ENCODE data around the gene KCNK16. TPM values are rescaled to one million over a fixed set of nuclear protein-coding genes. Genes with fewer than 3 reads are reported as not detected.

The KCNK16 gene
- not detected for total RNA-seq

- no peaks in the 10 kb centered on the region for H3K27me3 ChIP-seq
- H3K27ac ChIP-seq, result no peak within 1 kb of the TSS
- no peak for TF ChIP-seq CTCF (IDR thresholded peaks at IDR 0.05)
Measured at GRCh38 chr6:39322306-39322850, at the start of gene KCNK16. Gene KCNK16, minus strand, starts transcription at chr6:39322702. Its CDS starts 162 bp downstream, at chr6:39322540.

DNA sequence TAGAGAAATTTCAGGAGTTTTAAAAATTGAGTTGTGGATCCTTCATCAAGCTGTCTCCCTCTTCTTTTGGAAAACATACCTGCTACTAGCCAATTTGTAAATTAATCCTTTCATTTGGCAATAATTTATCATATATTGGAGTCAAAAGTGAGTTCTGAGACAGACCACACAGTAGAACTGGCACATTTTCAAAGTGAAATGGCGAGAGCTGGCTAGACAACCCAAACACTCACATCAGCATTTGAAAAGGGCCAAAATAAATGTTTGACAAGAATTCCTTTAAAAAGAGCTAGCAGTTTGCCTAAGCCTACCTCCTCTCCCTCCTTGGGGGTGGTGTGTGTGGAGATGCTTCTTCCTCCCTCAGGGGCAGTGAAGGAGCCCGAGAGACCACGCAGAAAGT is 47.9 kb upstream of the KCNK16 start:
- Histone ChIP-seq H3K4me3 (no peak overlapping the region), H3K27ac (no peak overlapping the region), H3K9me3 (no peaks in the 10 kb centered on the region), H3K36me3 (no peaks in the 10 kb centered on the region), H3K27me3 (no peaks in the 10 kb centered on the region), H3K4me1 (no peaks in the 10 kb centered on the region)
- TF ChIP-seq CTCF (IDR thresholded peaks at IDR 0.05), result no peak
- no peak for DNase-seq (ENCODE audit: low spot score)

More at GRCh38 chr6:39322306-39322850, at the start of gene KCNK16:
- no peaks in the 10 kb centered on the region for H3K4me1 ChIP-seq
- no peaks in the 10 kb centered on the region for H3K36me3 ChIP-seq
- DNase-seq (ENCODE audit: low spot score), result no peak
- H3K9me3 ChIP-seq, result no peaks in the 10 kb centered on the region
- no peak within 1 kb of the TSS for H3K4me3 ChIP-seq

GRCh38 chr6:39369987-39370386 is 47.5 kb upstream of the KCNK16 start:
- Histone ChIP-seq H3K9me3 (no peaks in the 10 kb centered on the region), H3K4me3 (no peak overlapping the region)

DNA sequence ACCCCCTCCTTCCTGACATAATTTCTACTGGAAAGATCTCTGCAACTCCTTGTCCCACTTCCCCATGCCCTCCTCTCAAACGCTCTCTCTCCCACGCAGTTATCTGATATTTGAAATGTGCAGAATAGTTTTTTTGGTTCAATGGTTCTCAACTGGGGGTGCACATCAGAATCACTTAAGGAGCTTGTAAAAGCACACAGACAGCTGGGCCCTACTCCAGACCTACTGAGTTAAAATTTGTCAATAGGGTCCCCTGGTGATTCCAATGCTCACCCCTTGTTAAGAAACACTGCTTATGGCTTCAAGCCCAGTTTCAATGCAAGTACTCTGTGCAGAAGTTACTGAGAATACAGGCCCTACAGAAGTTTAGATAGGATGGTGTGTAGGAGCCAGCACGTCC is 45.2 kb upstream of the KCNK16 start:
- TF ChIP-seq CTCF (IDR thresholded peaks at IDR 0.05), result no peak
- Histone ChIP-seq H3K27me3 (no peaks in the 10 kb centered on the region), H3K27ac (no peak overlapping the region), H3K4me3 (no peak overlapping the region), H3K9me3 (no peaks in the 10 kb centered on the region), H3K36me3 (no peaks in the 10 kb centered on the region), H3K4me1 (no peaks in the 10 kb centered on the region)
- no peak for DNase-seq (ENCODE audit: low spot score)

More at GRCh38 chr6:39369987-39370386, 47.5 kb upstream of the KCNK16 start:
- Histone ChIP-seq H3K27me3 (no peaks in the 10 kb centered on the region), H3K4me1 (no peaks in the 10 kb centered on the region), H3K36me3 (no peaks in the 10 kb centered on the region), H3K27ac (no peak overlapping the region)
- peak in 1 of 2 donors; percentile 34 for TF ChIP-seq CTCF (IDR thresholded peaks at IDR 0.05)
- DNase-seq (ENCODE audit: low spot score), result no peak

GRCh38 chr6:39366931-39367618 is 44.6 kb upstream of the KCNK16 start:
- H3K36me3 ChIP-seq, result no peaks in the 10 kb centered on the region
- no peak for TF ChIP-seq CTCF (IDR thresholded peaks at IDR 0.05)
- no peak for DNase-seq (ENCODE audit: low spot score)

More at GRCh38 chr6:39366931-39367618, 44.6 kb upstream of the KCNK16 start:
- no peak overlapping the region for H3K27ac ChIP-seq
- no peaks in the 10 kb centered on the region for H3K9me3 ChIP-seq
- H3K4me1 ChIP-seq, result no peaks in the 10 kb centered on the region
- H3K27me3 ChIP-seq, result no peaks in the 10 kb centered on the region
- H3K4me3 ChIP-seq, result no peak overlapping the region
